Esophagus squamous epithelium (tissue), 4 donors: Measurements from ENCODE around the gene CCNL2.

Source experiments
- CTCF ChIP-seq, 6 experiments: fragments of 450-650 bp in 4 of 6; fragments of 200-600 bp in 2 of 6; sonication (generic) in 2 of 6; IDR thresholded peaks; one replicate each; pipeline ENCODE4 v1.5.1; 2016 to 2019; ENCODE audit warnings: antibody characterized with exemption in 6 of 6, mild to moderate bottlenecking in 4 of 6, moderate library complexity in 4 of 6
- POLR2A ChIP-seq, 4 donors: fragments of 450-650 bp; IDR thresholded peaks; one replicate each; pipeline ENCODE4 v1.6.1; 2017; ENCODE audit warnings: antibody characterized with exemption in 4 of 4, mild to moderate bottlenecking in 4 of 4, moderate library complexity in 3 of 4

GRCh38 chr1:1423245-1423597 lies 24.1 kb upstream of the CCNL2 start:
- TF ChIP-seq CTCF (IDR thresholded peaks at IDR 0.05), result no peak
- TF ChIP-seq POLR2A (IDR thresholded peaks at IDR 0.05), result no peak
